ENCODE data around the gene TPCN1.

The TPCN1 gene

GRCh38 chr12:113186033-113186365 is 35.3 kb upstream of the TPCN1 start:
- no peak overlapping the region for H2BK12ac ChIP-seq (ENCODE audit: low read length)
- no peak overlapping the region for H2BK120ac ChIP-seq (ENCODE audit: low read depth, low read length)
- H3K18ac ChIP-seq (ENCODE audit: low read length), result peak overlapping the region; percentile 89
- H4K91ac ChIP-seq (ENCODE audit: low read depth, low read length, poor library complexity), result no peak overlapping the region
- H3K14ac ChIP-seq (ENCODE audit: low read length), result peak overlapping the region; percentile 78
- no peaks in the 10 kb centered on the region for H3K9me3 ChIP-seq (replicated peaks in 1 of 2; ENCODE audit: control insufficient read depth in 2 of 2, insufficient read depth in 1 of 2, low read depth in 1 of 2, low read length in 2 of 2)
- H3K27ac ChIP-seq (replicated peaks; ENCODE audit: low read length), result no peak overlapping the region
- peak overlapping the region; percentile 98 for H3K4me3 ChIP-seq (ENCODE audit: low read length in 2 of 2)
- H3K9ac ChIP-seq (ENCODE audit: low read depth, low read length, poor library complexity), result peak overlapping the region; percentile 80
- no peak overlapping the region for H4K8ac ChIP-seq (ENCODE audit: low read depth, low read length)
- H3K4me2 ChIP-seq (ENCODE audit: insufficient read depth, low read length, poor library complexity, severe bottlenecking), result peak overlapping the region; percentile 77
- H2AFZ ChIP-seq (ENCODE audit: low read length), result peak overlapping the region; percentile 100
- peaks cover 8% of the 10 kb centered on the region for H3K79me1 ChIP-seq (ENCODE audit: low read depth, low read length)
- no peak overlapping the region for H3K4ac ChIP-seq (ENCODE audit: low read length)
- no peak overlapping the region for H2BK15ac ChIP-seq (ENCODE audit: low read length)
- H3K27me3 ChIP-seq (ENCODE audit: control insufficient read depth in 3 of 3, insufficient read depth in 3 of 3, low read depth in 1 of 3, low read length in 3 of 3), result no peaks in the 10 kb centered on the region
- H2AK5ac ChIP-seq (ENCODE audit: low read depth, low read length), result no peak overlapping the region
- peaks cover 11 to 36% of the 10 kb centered on the region in 2 donors for H3K36me3 ChIP-seq (replicated peaks in 1 of 2; ENCODE audit: control insufficient read depth in 2 of 2, insufficient read depth in 2 of 2, low read length in 2 of 2)
- WGBS, 2 donors (ENCODE audit: extremely low coverage in 2 of 2, insufficient read length in 2 of 2, insufficient replicate concordance in 1 of 2), result no CpG with 5 or more reads among the region's 11 CpGs
- peak overlapping the region; percentile 80 for H3K23ac ChIP-seq (ENCODE audit: low read depth, low read length, poor library complexity)
- H2BK5ac ChIP-seq (ENCODE audit: low read length), result peak overlapping the region; percentile 99
- peaks cover 3 to 8% of the 10 kb centered on the region in 2 donors for H3K4me1 ChIP-seq (ENCODE audit: control insufficient read depth in 2 of 2, insufficient read depth in 1 of 2, low read depth in 1 of 2, low read length in 2 of 2)
- no peak for DNase-seq (ENCODE audit: low spot score)

- no peak overlapping the region for H3K18ac ChIP-seq (ENCODE audit: low read length)
- H4K91ac ChIP-seq (ENCODE audit: low read depth, low read length, poor library complexity), result no peak overlapping the region
- no peak overlapping the region for H2BK15ac ChIP-seq (ENCODE audit: low read length)
- no peak for DNase-seq (ENCODE audit: low spot score)
- no peak overlapping the region for H2BK5ac ChIP-seq (ENCODE audit: low read length)
- H2AK5ac ChIP-seq (ENCODE audit: low read depth, low read length), result no peak overlapping the region
- no peaks in the 10 kb centered on the region for H3K27me3 ChIP-seq (ENCODE audit: control insufficient read depth in 3 of 3, insufficient read depth in 3 of 3, low read depth in 1 of 3, low read length in 3 of 3)
- no peak overlapping the region for H3K4me2 ChIP-seq (ENCODE audit: insufficient read depth, low read length, poor library complexity, severe bottlenecking)
- peaks cover 7% of the 10 kb centered on the region for H3K79me1 ChIP-seq (ENCODE audit: low read depth, low read length)
- H3K9me3 ChIP-seq (replicated peaks in 1 of 2; ENCODE audit: control insufficient read depth in 2 of 2, insufficient read depth in 1 of 2, low read depth in 1 of 2, low read length in 2 of 2), result no peaks in the 10 kb centered on the region
- H3K14ac ChIP-seq (ENCODE audit: low read length), result no peak overlapping the region
- no peak overlapping the region for H3K23ac ChIP-seq (ENCODE audit: low read depth, low read length, poor library complexity)
- H2AFZ ChIP-seq (ENCODE audit: low read length), result no peak overlapping the region
- no peak overlapping the region for H3K4ac ChIP-seq (ENCODE audit: low read length)
- H2BK120ac ChIP-seq (ENCODE audit: low read depth, low read length), result no peak overlapping the region
- H2BK12ac ChIP-seq (ENCODE audit: low read length), result no peak overlapping the region
- no peak overlapping the region for H4K8ac ChIP-seq (ENCODE audit: low read depth, low read length)
- no CpG with 5 or more reads among the region's 16 CpGs for WGBS, 2 donors (ENCODE audit: extremely low coverage in 2 of 2, insufficient read length in 2 of 2, insufficient replicate concordance in 1 of 2)
- peaks cover 16 to 38% of the 10 kb centered on the region in 2 donors for H3K36me3 ChIP-seq (replicated peaks in 1 of 2; ENCODE audit: control insufficient read depth in 2 of 2, insufficient read depth in 2 of 2, low read length in 2 of 2)
- peaks cover 3 to 8% of the 10 kb centered on the region in 2 donors for H3K4me1 ChIP-seq (ENCODE audit: control insufficient read depth in 2 of 2, insufficient read depth in 1 of 2, low read depth in 1 of 2, low read length in 2 of 2)
- H3K27ac ChIP-seq (replicated peaks; ENCODE audit: low read length), result no peak overlapping the region
- H3K4me3 ChIP-seq (ENCODE audit: low read length in 2 of 2), result peak overlapping the region in 1 of 2 donors; percentile 98
- H3K9ac ChIP-seq (ENCODE audit: low read depth, low read length, poor library complexity), result peak overlapping the region; percentile 50
These were observed 34.5 kb upstream of the TPCN1 start for GRCh38 chr12:113186666-113187325.

- WGBS, 2 donors (ENCODE audit: extremely low coverage in 2 of 2, insufficient read length in 2 of 2, insufficient replicate concordance in 1 of 2), result no CpG with 5 or more reads among the region's 2 CpGs
- H3K27me3 ChIP-seq (ENCODE audit: control insufficient read depth in 3 of 3, insufficient read depth in 3 of 3, low read depth in 1 of 3, low read length in 3 of 3), result no peaks in the 10 kb centered on the region
- H2BK5ac ChIP-seq (ENCODE audit: low read length), result no peak overlapping the region
- no peak overlapping the region for H2BK120ac ChIP-seq (ENCODE audit: low read depth, low read length)
- H2AK5ac ChIP-seq (ENCODE audit: low read depth, low read length), result no peak overlapping the region
- no peak overlapping the region for H3K23ac ChIP-seq (ENCODE audit: low read depth, low read length, poor library complexity)
- no peak for DNase-seq (ENCODE audit: low spot score)
- no peak overlapping the region for H3K4ac ChIP-seq (ENCODE audit: low read length)
- H4K91ac ChIP-seq (ENCODE audit: low read depth, low read length, poor library complexity), result no peak overlapping the region
- no peak overlapping the region for H3K27ac ChIP-seq (replicated peaks; ENCODE audit: low read length)
- H3K14ac ChIP-seq (ENCODE audit: low read length), result no peak overlapping the region
- peak overlapping the region in 1 of 2 donors; percentile 13 for H3K4me3 ChIP-seq (ENCODE audit: low read length in 2 of 2)
- peaks cover 3% of the 10 kb centered on the region for H3K79me1 ChIP-seq (ENCODE audit: low read depth, low read length)
- H3K4me2 ChIP-seq (ENCODE audit: insufficient read depth, low read length, poor library complexity, severe bottlenecking), result no peak overlapping the region
- H3K9ac ChIP-seq (ENCODE audit: low read depth, low read length, poor library complexity), result no peak overlapping the region
- no peak overlapping the region for H2AFZ ChIP-seq (ENCODE audit: low read length)
- H4K8ac ChIP-seq (ENCODE audit: low read depth, low read length), result no peak overlapping the region
- H3K4me1 ChIP-seq (ENCODE audit: control insufficient read depth in 2 of 2, insufficient read depth in 1 of 2, low read depth in 1 of 2, low read length in 2 of 2), result peaks cover 3 to 11% of the 10 kb centered on the region in 2 donors
- H3K9me3 ChIP-seq (replicated peaks in 1 of 2; ENCODE audit: control insufficient read depth in 2 of 2, insufficient read depth in 1 of 2, low read depth in 1 of 2, low read length in 2 of 2), result no peaks in the 10 kb centered on the region
- H2BK15ac ChIP-seq (ENCODE audit: low read length), result no peak overlapping the region
- H3K18ac ChIP-seq (ENCODE audit: low read length), result no peak overlapping the region
- H2BK12ac ChIP-seq (ENCODE audit: low read length), result no peak overlapping the region
- peaks cover 15 to 44% of the 10 kb centered on the region in 2 donors for H3K36me3 ChIP-seq (replicated peaks in 1 of 2; ENCODE audit: control insufficient read depth in 2 of 2, insufficient read depth in 2 of 2, low read length in 2 of 2)
These were observed 31.9 kb upstream of the TPCN1 start for GRCh38 chr12:113189361-113189760.

GRCh38 chr12:113190761-113191160 is 30.5 kb upstream of the TPCN1 start:
- no peak overlapping the region for H3K14ac ChIP-seq (ENCODE audit: low read length)
- H3K18ac ChIP-seq (ENCODE audit: low read length), result no peak overlapping the region
- no peak overlapping the region for H3K9ac ChIP-seq (ENCODE audit: low read depth, low read length, poor library complexity)
- H3K4me1 ChIP-seq (ENCODE audit: control insufficient read depth in 2 of 2, insufficient read depth in 1 of 2, low read depth in 1 of 2, low read length in 2 of 2), result peaks cover 6 to 16% of the 10 kb centered on the region in 2 donors
- no peak overlapping the region for H2BK5ac ChIP-seq (ENCODE audit: low read length)
- no peak overlapping the region for H3K4ac ChIP-seq (ENCODE audit: low read length)
- H3K4me2 ChIP-seq (ENCODE audit: insufficient read depth, low read length, poor library complexity, severe bottlenecking), result no peak overlapping the region
- no peak overlapping the region for H4K8ac ChIP-seq (ENCODE audit: low read depth, low read length)
- H2BK12ac ChIP-seq (ENCODE audit: low read length), result no peak overlapping the region
- no peak overlapping the region for H2BK120ac ChIP-seq (ENCODE audit: low read depth, low read length)
- H3K27me3 ChIP-seq (ENCODE audit: control insufficient read depth in 3 of 3, insufficient read depth in 3 of 3, low read depth in 1 of 3, low read length in 3 of 3), result no peaks in the 10 kb centered on the region
- no peaks in the 10 kb centered on the region for H3K9me3 ChIP-seq (replicated peaks in 1 of 2; ENCODE audit: control insufficient read depth in 2 of 2, insufficient read depth in 1 of 2, low read depth in 1 of 2, low read length in 2 of 2)
- DNase-seq (ENCODE audit: low spot score), result no peak
- H3K36me3 ChIP-seq (replicated peaks in 1 of 2; ENCODE audit: control insufficient read depth in 2 of 2, insufficient read depth in 2 of 2, low read length in 2 of 2), result peaks cover 15 to 44% of the 10 kb centered on the region in 2 donors
- H2AFZ ChIP-seq (ENCODE audit: low read length), result peak overlapping the region; percentile 24
- no peak overlapping the region for H3K4me3 ChIP-seq (ENCODE audit: low read length in 2 of 2)
- no peak overlapping the region for H2BK15ac ChIP-seq (ENCODE audit: low read length)
- no CpG with 5 or more reads among the region's 4 CpGs for WGBS, 2 donors (ENCODE audit: extremely low coverage in 2 of 2, insufficient read length in 2 of 2, insufficient replicate concordance in 1 of 2)
- H2AK5ac ChIP-seq (ENCODE audit: low read depth, low read length), result no peak overlapping the region
- no peak overlapping the region for H3K23ac ChIP-seq (ENCODE audit: low read depth, low read length, poor library complexity)
- H3K27ac ChIP-seq (replicated peaks; ENCODE audit: low read length), result peak overlapping the region; percentile 28
- H3K79me1 ChIP-seq (ENCODE audit: low read depth, low read length), result peaks cover 3% of the 10 kb centered on the region
- H4K91ac ChIP-seq (ENCODE audit: low read depth, low read length, poor library complexity), result no peak overlapping the region
